HEK293T (cell line): Measurements from ENCODE around the gene TBC1D14.

Experiments used
- CTCF ChIA-PET: fragments of 350-600 bp; formaldehyde crosslinking; extraction: SDS; loops from one replicate; lab custom pipeline; 2021; ENCODE audit warnings: antibody characterized with exemption, inconsistent platforms; lab: Yijun Ruan, JAX
- POLR2A ChIA-PET: fragments of 350-600 bp; formaldehyde crosslinking; extraction: SDS; loops from one replicate; lab custom pipeline; 2020; ENCODE audit warnings: antibody characterized with exemption, inconsistent platforms; lab: Yijun Ruan, JAX
- DNase-seq: peaks from one replicate; pipeline ENCODE4 v3.0.0; 2012; ENCODE audit warnings: mixed read lengths; ENCODE audit errors: extremely low spot score
- ARNT ChIP-seq: fragments of 450-650 bp; IDR thresholded peaks from 2 replicates; pipeline ENCODE4 v1.6.1; 2017; ENCODE audit warnings: mild to moderate bottlenecking
- BHLHE40 ChIP-seq: fragments of 450-650 bp; IDR thresholded peaks from 2 replicates; pipeline ENCODE4 v1.6.1; 2016; ENCODE audit warnings: mild to moderate bottlenecking, moderate library complexity, borderline replicate concordance
- CTBP1 ChIP-seq: fragments of 450-650 bp; IDR thresholded peaks from 2 replicates; pipeline ENCODE4 v1.6.1; 2016; ENCODE audit warnings: borderline replicate concordance
- ELF4 ChIP-seq: fragments of 450-650 bp; IDR thresholded peaks from 2 replicates; pipeline ENCODE4 v1.6.1; 2017; ENCODE audit warnings: antibody characterized with exemption
- FOXA1 ChIP-seq: fragments of 450-650 bp; IDR thresholded peaks from 2 replicates; pipeline ENCODE4 v1.6.1; 2016; ENCODE audit warnings: mild to moderate bottlenecking
- FOXK2 ChIP-seq: fragments of 450-650 bp; IDR thresholded peaks from 2 replicates; pipeline ENCODE4 v1.6.1; 2016; ENCODE audit warnings: mild to moderate bottlenecking
- FOXM1 ChIP-seq: fragments of 450-650 bp; IDR thresholded peaks from 2 replicates; pipeline ENCODE4 v1.6.1; 2017; ENCODE audit warnings: mild to moderate bottlenecking, borderline replicate concordance
- HDGF ChIP-seq: fragments of 450-650 bp; IDR thresholded peaks from 2 replicates; pipeline ENCODE4 v1.6.1; 2017; ENCODE audit warnings: antibody characterized with exemption, borderline replicate concordance
- L3MBTL2 ChIP-seq: fragments of 450-650 bp; conservative IDR thresholded peaks from 2 replicates; pipeline ENCODE4 v1.6.1; 2016; ENCODE audit warnings: mild to moderate bottlenecking
- LEF1 ChIP-seq: fragments of 450-650 bp; IDR thresholded peaks from 2 replicates; pipeline ENCODE4 v1.6.1; 2017; ENCODE audit warnings: mild to moderate bottlenecking, borderline replicate concordance
- NFRKB ChIP-seq: fragments of 450-650 bp; IDR thresholded peaks from 2 replicates; pipeline ENCODE4 v1.6.1; 2016; ENCODE audit warnings: mild to moderate bottlenecking, moderate library complexity
- PKNOX1 ChIP-seq: fragments of 450-650 bp; IDR thresholded peaks from 2 replicates; pipeline ENCODE4 v1.6.1; 2016
- SP1 ChIP-seq: fragments of 450-650 bp; IDR thresholded peaks from 2 replicates; pipeline ENCODE4 v1.6.1; 2017
- SUZ12 ChIP-seq: fragments of 450-650 bp; IDR thresholded peaks from 2 replicates; pipeline ENCODE4 v1.6.1; 2016; ENCODE audit warnings: mild to moderate bottlenecking
- TARDBP ChIP-seq: fragments of 450-650 bp; IDR thresholded peaks from 2 replicates; pipeline ENCODE4 v1.6.1; 2016
- ZNF384 ChIP-seq: fragments of 450-650 bp; IDR thresholded peaks from 2 replicates; pipeline ENCODE4 v1.6.1; 2016

Gene TBC1D14

DNA sequence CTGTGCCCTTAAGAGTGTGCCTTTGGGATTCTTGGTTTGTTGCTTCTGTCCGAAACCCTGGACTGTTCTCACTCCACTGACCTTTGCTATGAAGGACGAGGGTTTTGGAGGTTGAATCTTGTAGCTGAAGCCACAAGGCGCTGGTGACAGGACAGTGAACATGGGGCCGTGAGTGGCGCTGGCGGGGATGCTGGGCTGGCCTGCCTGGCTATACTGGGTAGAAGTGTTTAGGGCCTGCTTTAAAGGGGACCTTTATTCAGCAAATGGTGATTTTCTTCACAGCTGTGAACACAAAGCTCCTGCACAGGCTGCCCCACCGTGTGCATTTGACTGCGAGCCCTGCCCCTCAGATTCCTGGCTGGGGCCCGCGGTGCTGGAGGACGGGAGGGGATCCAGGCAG, 106.5 kb downstream of the TBC1D14 start:
- POLR2A ChIA-PET: interaction anchor here (1.2 kb wide), 1 partner anchor 29 kb away, joined by 5 read pairs; no protein-coding TSS in a partner anchor
- CTCF ChIA-PET: interaction anchor here (0.7 kb wide), 1 partner anchor 19 kb away, joined by 3 read pairs; no protein-coding TSS in a partner anchor

GRCh38 chr4:7016512-7016911, 106.9 kb downstream of the TBC1D14 start:
- no peak for TF ChIP-seq HDGF
- no peak for TF ChIP-seq PKNOX1
- TF ChIP-seq BHLHE40: no peak
- no peak for TF ChIP-seq L3MBTL2
- TF ChIP-seq ZNF384: no peak
- no peak for TF ChIP-seq FOXK2
- no peak for TF ChIP-seq FOXM1
- ChIA-PET POLR2A (no interaction called here), CTCF (interaction anchor here (0.7 kb wide), 1 partner anchor 19 kb away, joined by 3 read pairs; no protein-coding TSS in a partner anchor)
- no peak for DNase-seq

More for the DNA sequence above, 106.5 kb downstream of the TBC1D14 start:
- TF ChIP-seq BHLHE40: no peak
- no peak for TF ChIP-seq NFRKB
- TF ChIP-seq L3MBTL2: no peak
- TF ChIP-seq ARNT: no peak
- no peak for TF ChIP-seq ELF4
- TF ChIP-seq FOXK2: no peak
- DNase-seq: no peak

GRCh38 chr4:7017446-7018048, 107.9 kb downstream of the TBC1D14 start:
- ChIA-PET POLR2A (interaction anchor here (1.6 kb wide), 1 partner anchor 26 kb away, joined by 5 read pairs; the partner anchor contains the start of gene TADA2B), CTCF (no interaction called here)
- DNase-seq: no peak
- no peak for TF ChIP-seq FOXK2
- no peak for TF ChIP-seq ZNF384
- TF ChIP-seq FOXA1: no peak
- no peak for TF ChIP-seq ELF4
- no peak for TF ChIP-seq BHLHE40
- no peak for TF ChIP-seq SP1
- no peak for TF ChIP-seq HDGF
- no peak for TF ChIP-seq TARDBP
- TF ChIP-seq PKNOX1: no peak
- no peak for TF ChIP-seq SUZ12
- TF ChIP-seq CTBP1: no peak

- ChIA-PET POLR2A (interaction anchor here (1.6 kb wide), 1 partner anchor 25 kb away, joined by 5 read pairs; the partner anchor contains the start of gene TADA2B), CTCF (no interaction called here)
- no peak for DNase-seq
- TF ChIP-seq SP1 (no peak), FOXM1 (no peak), PKNOX1 (no peak), BHLHE40 (no peak), ELF4 (no peak), CTBP1 (no peak), FOXA1 (no peak), L3MBTL2 (no peak), ZNF384 (no peak), ARNT (no peak), FOXK2 (no peak), HDGF (no peak), LEF1 (no peak), TARDBP (no peak)
Measured at GRCh38 chr4:7018281-7018680, 108.7 kb downstream of the TBC1D14 start.

GRCh38 chr4:7019367-7019766, 109.7 kb downstream of the TBC1D14 start:
- POLR2A ChIA-PET: no interaction called here
- no peak for DNase-seq
- CTCF ChIA-PET: no interaction called here
- TF ChIP-seq ARNT: no peak
- TF ChIP-seq L3MBTL2: no peak
- TF ChIP-seq NFRKB: no peak
- no peak for TF ChIP-seq PKNOX1
- TF ChIP-seq FOXM1: no peak
- no peak for TF ChIP-seq FOXA1
- no peak for TF ChIP-seq HDGF
- TF ChIP-seq LEF1: no peak
- TF ChIP-seq SP1: no peak
- no peak for TF ChIP-seq ZNF384
- TF ChIP-seq BHLHE40: no peak
- TF ChIP-seq FOXK2: no peak

GRCh38 chr4:7020290-7020689, 110.7 kb downstream of the TBC1D14 start:
- DNase-seq: no peak
- POLR2A ChIA-PET: no interaction called here
- no peak for TF ChIP-seq NFRKB
- no peak for TF ChIP-seq TARDBP
- TF ChIP-seq SUZ12: no peak
- no peak for TF ChIP-seq FOXM1
- no peak for TF ChIP-seq FOXA1
- no peak for TF ChIP-seq CTBP1
- no peak for TF ChIP-seq L3MBTL2
- no peak for TF ChIP-seq SP1
- TF ChIP-seq PKNOX1: no peak
- TF ChIP-seq ARNT: no peak
- no peak for TF ChIP-seq BHLHE40
- no peak for TF ChIP-seq ZNF384
- no peak for TF ChIP-seq FOXK2
- no peak for TF ChIP-seq HDGF
- no peak for TF ChIP-seq LEF1
- TF ChIP-seq ELF4: no peak
- CTCF ChIA-PET: no interaction called here
